PFSK-1 (cell line): ENCODE results near the gene ENTPD8.

Source experiments
- FOXP2 ChIP-seq: optimal IDR thresholded peaks from 2 replicates; pipeline ENCODE3; 2011; ENCODE audit warnings: borderline replicate concordance, control low read depth, inconsistent platforms; ENCODE audit not compliant: insufficient read depth; ENCODE audit errors: extremely low read length, extremely low read depth
- POLR2AphosphoS5 ChIP-seq: IDR thresholded peaks from 2 replicates; pipeline ENCODE4 v1.6.1; 2012; ENCODE audit warnings: low read depth, mild to moderate bottlenecking, control low read depth, low read length, moderate library complexity
- SIN3A ChIP-seq: IDR thresholded peaks from 2 replicates; pipeline ENCODE4 v1.6.1; 2012; ENCODE audit warnings: mild to moderate bottlenecking, low read length, moderate library complexity, borderline replicate concordance; ENCODE audit not compliant: insufficient read depth
- TAF1 ChIP-seq: IDR thresholded peaks from 2 replicates; pipeline ENCODE4 v1.6.1; 2012; ENCODE audit warnings: low read length, control low read depth, borderline replicate concordance; ENCODE audit not compliant: insufficient read depth
- TF ChIP-seq, protein P1 (sequence below), 2 experiments: IDR thresholded peaks; 2 replicates each; pipeline versions ENCODE4 v1.6.1 to v1.8.0; 2011 to 2012; ENCODE audit warnings: low read depth in 2 of 2, low read length in 2 of 2, control low read depth in 1 of 2, inconsistent platforms in 1 of 2, mild to moderate bottlenecking in 1 of 2, moderate library complexity in 1 of 2; ENCODE audit not compliant: insufficient read depth in 1 of 2

DNA sequence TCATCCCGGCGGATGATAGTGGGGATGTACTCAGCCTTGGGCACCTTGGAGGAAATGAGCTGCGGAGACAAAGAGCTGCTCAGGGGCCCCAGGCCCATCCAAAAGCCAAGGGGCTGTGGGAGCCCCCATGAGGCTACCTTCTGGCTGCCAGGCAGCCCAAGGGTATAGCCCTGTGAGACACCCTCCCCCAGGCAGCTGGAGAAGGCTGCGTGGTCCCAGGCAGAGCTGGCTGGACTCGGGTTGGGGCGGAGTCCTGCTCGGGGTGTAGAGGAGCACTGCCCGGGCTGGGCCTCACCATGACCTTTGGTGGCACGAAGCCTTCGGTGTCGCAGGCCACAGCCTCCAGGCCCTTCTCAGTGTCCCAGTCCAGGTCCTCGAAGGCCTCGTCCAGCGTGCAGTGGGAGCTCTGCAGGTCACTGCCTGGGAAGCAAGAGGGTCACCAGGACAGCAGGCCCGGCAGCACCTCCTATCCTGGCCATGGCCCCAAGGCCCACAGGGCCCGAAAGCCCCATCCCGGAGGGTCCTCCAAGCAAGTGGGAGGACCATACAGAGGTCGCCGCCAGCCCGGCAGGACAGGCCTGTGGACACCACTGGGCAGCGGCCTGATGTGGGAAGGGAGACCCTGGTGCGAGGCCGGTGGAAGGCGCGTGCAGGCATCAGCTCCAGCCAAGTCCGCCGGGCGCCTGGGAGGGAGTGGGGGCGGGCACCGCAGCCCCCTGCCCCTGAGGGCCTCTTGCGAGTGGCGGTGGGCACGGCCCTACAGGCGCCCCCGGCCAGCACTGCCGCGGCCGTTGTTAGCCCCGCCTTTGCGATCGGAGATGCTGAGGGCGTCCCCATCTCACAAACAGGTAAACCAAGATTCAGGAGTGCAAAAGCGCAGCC lies 11.8 kb upstream of the ENTPD8 start:
- no peak for TF ChIP-seq TAF1
- no peak for TF ChIP-seq POLR2AphosphoS5
- TF ChIP-seq, protein P1, sequence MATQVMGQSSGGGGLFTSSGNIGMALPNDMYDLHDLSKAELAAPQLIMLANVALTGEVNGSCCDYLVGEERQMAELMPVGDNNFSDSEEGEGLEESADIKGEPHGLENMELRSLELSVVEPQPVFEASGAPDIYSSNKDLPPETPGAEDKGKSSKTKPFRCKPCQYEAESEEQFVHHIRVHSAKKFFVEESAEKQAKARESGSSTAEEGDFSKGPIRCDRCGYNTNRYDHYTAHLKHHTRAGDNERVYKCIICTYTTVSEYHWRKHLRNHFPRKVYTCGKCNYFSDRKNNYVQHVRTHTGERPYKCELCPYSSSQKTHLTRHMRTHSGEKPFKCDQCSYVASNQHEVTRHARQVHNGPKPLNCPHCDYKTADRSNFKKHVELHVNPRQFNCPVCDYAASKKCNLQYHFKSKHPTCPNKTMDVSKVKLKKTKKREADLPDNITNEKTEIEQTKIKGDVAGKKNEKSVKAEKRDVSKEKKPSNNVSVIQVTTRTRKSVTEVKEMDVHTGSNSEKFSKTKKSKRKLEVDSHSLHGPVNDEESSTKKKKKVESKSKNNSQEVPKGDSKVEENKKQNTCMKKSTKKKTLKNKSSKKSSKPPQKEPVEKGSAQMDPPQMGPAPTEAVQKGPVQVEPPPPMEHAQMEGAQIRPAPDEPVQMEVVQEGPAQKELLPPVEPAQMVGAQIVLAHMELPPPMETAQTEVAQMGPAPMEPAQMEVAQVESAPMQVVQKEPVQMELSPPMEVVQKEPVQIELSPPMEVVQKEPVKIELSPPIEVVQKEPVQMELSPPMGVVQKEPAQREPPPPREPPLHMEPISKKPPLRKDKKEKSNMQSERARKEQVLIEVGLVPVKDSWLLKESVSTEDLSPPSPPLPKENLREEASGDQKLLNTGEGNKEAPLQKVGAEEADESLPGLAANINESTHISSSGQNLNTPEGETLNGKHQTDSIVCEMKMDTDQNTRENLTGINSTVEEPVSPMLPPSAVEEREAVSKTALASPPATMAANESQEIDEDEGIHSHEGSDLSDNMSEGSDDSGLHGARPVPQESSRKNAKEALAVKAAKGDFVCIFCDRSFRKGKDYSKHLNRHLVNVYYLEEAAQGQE (IDR thresholded peaks at IDR 0.05; ENCODE audit: insufficient read depth in 1 of 2, low read depth in 2 of 2, low read length in 2 of 2): no peak
- no peak for TF ChIP-seq SIN3A
- no peak for TF ChIP-seq FOXP2
